IMR-90 (cell line): ENCODE measurements around the gene ACTR3C. TPM values are rescaled to one million over a fixed set of nuclear protein-coding genes. Genes with fewer than 3 reads are reported as not detected.

Experiments used
- polyA plus RNA-seq, 3 experiments: library from polyadenylated mRNA; depleted of rRNA; stranded (reverse); fragments of >200 nt; gene quantifications; 2 replicates each; pipeline ENCODE4 v1.2.3, GENCODE V29; 2012; ENCODE audit warnings: low replicate concordance in 1 of 3
- total RNA-seq: library from RNA; depleted of rRNA; stranded (reverse); fragments of >200 nt; gene quantifications from 2 replicates; pipeline ENCODE4 v1.2.3, GENCODE V29; 2012; rRNA removed

The ACTR3C gene
- total and polyA plus RNA-seq, 2 of the 4 experiments (the other 2 are of a cell fraction), result not detected

Other genes with a start within 250 kb of the ACTR3C start
- gene LRRC61, start 190 bp downstream of the ACTR3C start, total RNA-seq, result not detected in 2 replicates
- 0.06 and 0.07 TPM in 2 replicates for gene LRRC61, start 190 bp downstream of the ACTR3C start, polyA plus RNA-seq (2012; rRNA removed)
- gene RARRES2, start 18.1 kb upstream of the ACTR3C start, total RNA-seq, result not detected in 2 replicates
- gene RARRES2, start 18.1 kb upstream of the ACTR3C start, polyA plus RNA-seq (2012; rRNA removed), result 1.4 and 1.6 TPM in 2 replicates
- 19.4 and 20.6 TPM in 2 replicates for gene REPIN1, start 45.3 kb upstream of the ACTR3C start, total RNA-seq
- gene REPIN1, start 45.3 kb upstream of the ACTR3C start, polyA plus RNA-seq (2012; rRNA removed), result 50.6 and 59.7 TPM in 2 replicates
- gene ZNF775, start 55.8 kb upstream of the ACTR3C start, total RNA-seq, result 1.4 TPM in 2 replicates
- 2.6 and 4.0 TPM in 2 replicates for gene ZNF775, start 55.8 kb upstream of the ACTR3C start, polyA plus RNA-seq (2012; rRNA removed)
- not detected in 2 replicates for gene GIMAP8, start 127.1 kb upstream of the ACTR3C start, total RNA-seq
- not detected in 2 replicates for gene GIMAP8, start 127.1 kb upstream of the ACTR3C start, polyA plus RNA-seq (2012; rRNA removed)
- not detected in 2 replicates for gene GIMAP7, start 191.3 kb upstream of the ACTR3C start, total RNA-seq
- gene GIMAP7, start 191.3 kb upstream of the ACTR3C start, polyA plus RNA-seq (2012; rRNA removed), result not detected in 2 replicates
- gene GIMAP4, start 243.8 kb upstream of the ACTR3C start, total RNA-seq, result not detected in 2 replicates
- not detected in 2 replicates for gene GIMAP4, start 243.8 kb upstream of the ACTR3C start, polyA plus RNA-seq (2012; rRNA removed)